Measurements from ENCODE around the gene PHLPP1.

The PHLPP1 gene

GRCh38 chr18:62771494-62772270, 56.3 kb downstream of the PHLPP1 start (continued):
- TF ChIP-seq CSRNP3 (CRISPR knock-in tag; IDR thresholded peaks at IDR 0.05) = no peak

DNA sequence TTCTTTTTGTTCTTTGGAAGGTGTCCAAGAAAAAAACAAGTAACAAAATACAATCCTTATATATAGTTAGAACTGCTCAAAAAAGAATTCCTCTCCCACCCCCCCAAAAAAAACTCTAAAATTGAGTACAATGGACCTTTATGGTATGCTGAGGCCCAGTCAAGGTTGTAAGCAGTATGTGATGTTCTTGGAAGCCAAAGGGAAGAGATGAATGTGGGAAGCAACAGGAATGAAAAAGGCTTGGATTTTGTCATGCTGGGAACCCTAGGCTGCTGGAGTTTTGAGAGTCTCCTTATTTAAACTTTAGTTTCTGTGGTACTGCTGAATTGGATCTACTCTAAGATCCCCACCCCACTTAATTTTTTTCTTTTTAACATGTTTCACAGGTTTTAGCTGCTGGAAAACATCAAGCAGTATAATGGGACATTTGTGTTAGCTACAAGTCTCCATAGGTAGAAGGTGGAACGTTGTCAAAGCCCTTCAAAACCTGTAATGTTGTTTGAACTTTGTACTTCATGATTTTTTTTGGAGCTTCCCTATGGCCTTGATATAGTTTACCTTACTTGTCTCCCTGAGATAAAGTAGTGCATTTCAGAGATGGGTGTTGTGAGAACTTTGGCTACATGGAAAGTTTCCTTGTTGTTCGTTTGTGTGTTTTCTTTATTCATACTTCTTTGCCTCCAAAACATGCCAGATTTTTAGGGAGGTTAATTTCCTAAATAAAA, 57.7 kb downstream of the PHLPP1 start:
- ATAC-seq = no peak
- no peak for TF ChIP-seq OSR1 (CRISPR knock-in tag; IDR thresholded peaks at IDR 0.05)
- TF ChIP-seq TCF4 (CRISPR knock-in tag; IDR thresholded peaks at IDR 0.05; ENCODE audit: borderline replicate concordance) = no peak
- TF ChIP-seq TSHZ2 (CRISPR knock-in tag; IDR thresholded peaks at IDR 0.05) = no peak
- no peak for TF ChIP-seq ZFP3 (CRISPR knock-in tag; IDR thresholded peaks at IDR 0.05)
- no peak for TF ChIP-seq CSRNP3 (CRISPR knock-in tag; IDR thresholded peaks at IDR 0.05)
- no peak for TF ChIP-seq ZNF565 (CRISPR knock-in tag; conservative IDR thresholded peaks at IDR 0.05; ENCODE audit: low read depth)
- TF ChIP-seq ZNF70 (CRISPR knock-in tag; IDR thresholded peaks at IDR 0.05) = no peak
- TF ChIP-seq CSDC2 (CRISPR knock-in tag; IDR thresholded peaks at IDR 0.05) = no peak
- no peak for TF ChIP-seq POU6F1 (CRISPR knock-in tag; IDR thresholded peaks at IDR 0.05; ENCODE audit: borderline replicate concordance, low read depth)
- no peak for TF ChIP-seq TOX (CRISPR knock-in tag; IDR thresholded peaks at IDR 0.05; ENCODE audit: borderline replicate concordance)

GRCh38 chr18:62773691-62774090, 58.4 kb downstream of the PHLPP1 start:
- TF ChIP-seq RARB (CRISPR knock-in tag; IDR thresholded peaks at IDR 0.05) (no peak), CREB5 (CRISPR knock-in tag; IDR thresholded peaks at IDR 0.05; ENCODE audit: low read depth) (no peak), TOX (CRISPR knock-in tag; IDR thresholded peaks at IDR 0.05; ENCODE audit: borderline replicate concordance) (no peak)
- no peak for ATAC-seq

- TF ChIP-seq ZFP30 (CRISPR knock-in tag; IDR thresholded peaks at IDR 0.05) (no peak), ZNF70 (CRISPR knock-in tag; IDR thresholded peaks at IDR 0.05) (no peak), PPARA (CRISPR knock-in tag; IDR thresholded peaks at IDR 0.05; ENCODE audit: borderline replicate concordance) (no peak), RARB (CRISPR knock-in tag; IDR thresholded peaks at IDR 0.05) (no peak), SNAI2 (CRISPR knock-in tag; IDR thresholded peaks at IDR 0.05) (no peak), CSRNP3 (CRISPR knock-in tag; IDR thresholded peaks at IDR 0.05) (no peak), OSR1 (CRISPR knock-in tag; IDR thresholded peaks at IDR 0.05) (no peak), ESRRG (CRISPR knock-in tag; IDR thresholded peaks at IDR 0.05) (no peak), ZC3H10 (CRISPR knock-in tag; IDR thresholded peaks at IDR 0.05) (no peak), BACH2 (CRISPR knock-in tag; IDR thresholded peaks at IDR 0.05; ENCODE audit: borderline replicate concordance) (no peak), ISL1 (CRISPR knock-in tag; IDR thresholded peaks at IDR 0.05) (no peak)
- no peak for ATAC-seq
Observed at GRCh38 chr18:62776024-62776570, 60.8 kb downstream of the PHLPP1 start.

Data from SK-N-SH treated with all-trans-retinoic acid at 6 μM for 48 hours (cell line).